GM19455 (cell line): ENCODE data around the gene KRTAP4-16.
"Not testable (repeated sequence)": the region's sequence is repeated elsewhere in the genome, so short reads cannot be mapped to it uniquely, and the experiment has no call there.

ENCODE experiments used
- ATAC-seq: cut with Tn5 transposase; IDR thresholded peaks from one replicate; pipeline ENCODE4 v1.9.1; 2021; ENCODE audit not compliant: unreplicated experiment

Gene KRTAP4-16

GRCh38 chr17:41119696-41120690, 18.0 kb upstream of the KRTAP4-16 start:
- ATAC-seq: not testable (repeated sequence)

GRCh38 chr17:41118721-41119120, 16.7 kb upstream of the KRTAP4-16 start:
- ATAC-seq: no peak

GRCh38 chr17:41117846-41118386, 15.9 kb upstream of the KRTAP4-16 start, which contains the start of gene KRTAP4-11:
KRTAP4-11 (minus strand) TSS chr17:41118373; CDS start chr17:41118315, 58 bp downstream.
- not testable (repeated sequence) for ATAC-seq

- no peak for ATAC-seq
These were observed 14.3 kb upstream of the KRTAP4-16 start for GRCh38 chr17:41116297-41116696.

- ATAC-seq: no peak
These were observed 9.3 kb upstream of the KRTAP4-16 start for GRCh38 chr17:41111151-41111885.

GRCh38 chr17:41108728-41109386, 6.8 kb upstream of the KRTAP4-16 start:
- ATAC-seq: not testable (repeated sequence)

GRCh38 chr17:41107941-41108450, 6.0 kb upstream of the KRTAP4-16 start:
- no peak for ATAC-seq

GRCh38 chr17:41105347-41105746, 3.3 kb upstream of the KRTAP4-16 start, which contains the start of gene KRTAP4-9:
KRTAP4-9 (plus strand) TSS chr17:41105389; CDS start chr17:41105389, 0 bp downstream.
- ATAC-seq: not testable (repeated sequence)

- ATAC-seq: not testable (repeated sequence)
These were observed 2.5 kb upstream of the KRTAP4-16 start for GRCh38 chr17:41104386-41105038.

GRCh38 chr17:41103896-41104295, 1.9 kb upstream of the KRTAP4-16 start:
- no peak for ATAC-seq

- not testable (repeated sequence) for ATAC-seq
These were observed 2.1 kb downstream of the KRTAP4-16 start for GRCh38 chr17:41099682-41100480.

- no peak for ATAC-seq
These were observed 3.5 kb downstream of the KRTAP4-16 start for GRCh38 chr17:41098481-41098880.

GRCh38 chr17:41098042-41098441, 4.0 kb downstream of the KRTAP4-16 start, which contains the start of gene KRTAP4-8:
KRTAP4-8 (minus strand) TSS chr17:41098142; CDS start chr17:41098084, 58 bp downstream.
- ATAC-seq: no peak

GRCh38 chr17:41096055-41096454, 6.0 kb downstream of the KRTAP4-16 start:
- ATAC-seq: no peak

- not testable (repeated sequence) for ATAC-seq
These were observed 13.2 kb downstream of the KRTAP4-16 start for GRCh38 chr17:41088760-41089352.

- ATAC-seq: not testable (repeated sequence)
These were observed 17.7 kb downstream of the KRTAP4-16 start, which contains the start of gene KRTAP4-7 for GRCh38 chr17:41084100-41084856. KRTAP4-7 (plus strand) TSS chr17:41084150; CDS start chr17:41084207, 57 bp downstream.

GRCh38 chr17:41083427-41083826, 18.6 kb downstream of the KRTAP4-16 start:
- not testable (repeated sequence) for ATAC-seq

- ATAC-seq: no peak
These were observed 19.4 kb downstream of the KRTAP4-16 start for GRCh38 chr17:41082626-41083025.
